SK-N-MC (cell line): ENCODE measurements around the gene SLC25A13.

Experiments used
- DNase-seq: peaks from one replicate; pipeline ENCODE4 v3.0.0-alpha.2; 2011; ENCODE audit warnings: low read depth, low spot score
- H3K27ac ChIP-seq: fragments of 200-600 bp; sonication (generic); 2 replicates; pipeline ENCODE4 v1.5.1; 2016; ENCODE audit warnings: mixed run types
- H3K36me3 ChIP-seq: fragments of 200-600 bp; sonication (generic); 2 replicates; pipeline ENCODE4 v1.6.1; 2017; ENCODE audit warnings: antibody characterized with exemption, low read length, mixed read lengths; ENCODE audit not compliant: insufficient read depth
- H3K4me3 ChIP-seq: fragments of 200-600 bp; sonication (generic); 2 replicates; pipeline ENCODE4 v1.5.1; 2016
- H3K9ac ChIP-seq: fragments of 200-600 bp; sonication (generic); 2 replicates; pipeline ENCODE4 v1.8.0; 2017; ENCODE audit warnings: mixed run types, mixed read lengths; ENCODE audit not compliant: insufficient read length
- H3K9me3 ChIP-seq: fragments of 200-600 bp; sonication (generic); 2 replicates; pipeline ENCODE4 v1.6.1; 2017; ENCODE audit warnings: low read depth, mild to moderate bottlenecking, antibody characterized with exemption, low read length, moderate library complexity, mixed read lengths
- EZH2 ChIP-seq: fragments of 200-600 bp; sonication (generic); IDR thresholded peaks from one replicate; pipeline ENCODE4 v1.6.1; 2017; ENCODE audit warnings: antibody characterized with exemption
- FOXP2 ChIP-seq: optimal IDR thresholded peaks from 2 replicates; pipeline ENCODE3; 2011; ENCODE audit warnings: mild to moderate bottlenecking, moderate library complexity; ENCODE audit not compliant: insufficient read depth; ENCODE audit errors: extremely low read length, control extremely low read depth
- POLR2AphosphoS5 ChIP-seq: IDR thresholded peaks from 2 replicates; pipeline ENCODE4 v1.6.1; 2012; ENCODE audit warnings: mild to moderate bottlenecking, low read depth, low read length, borderline replicate concordance

The SLC25A13 gene

DNA sequence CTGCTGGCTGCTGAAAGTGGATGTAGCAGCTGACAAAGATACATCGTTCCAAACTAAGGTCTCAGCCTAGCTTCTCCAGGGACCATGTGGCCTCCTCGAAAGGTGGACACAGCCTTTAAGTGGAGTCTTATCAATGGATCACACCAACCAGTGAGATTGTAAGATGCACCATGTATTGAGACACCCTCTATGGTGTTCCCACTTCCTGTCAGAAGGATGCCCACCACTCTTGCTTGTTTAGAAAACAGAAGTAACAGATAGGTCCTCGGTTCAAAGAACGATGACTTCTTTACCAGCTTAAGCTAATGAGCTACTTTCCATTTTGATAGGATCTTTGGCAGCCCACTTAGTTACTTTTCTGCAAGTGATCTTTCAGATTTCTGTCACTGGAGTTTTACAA lies 34.3 kb downstream of the SLC25A13 start:
- Histone ChIP-seq H3K9ac (no peak overlapping the region), H3K36me3 (no peaks in the 10 kb centered on the region), H3K9me3 (no peaks in the 10 kb centered on the region), H3K27ac (no peak overlapping the region), H3K4me3 (no peak overlapping the region)
- TF ChIP-seq FOXP2 (no peak), EZH2 (no peak), POLR2AphosphoS5 (no peak)
- DNase-seq = no peak

DNA sequence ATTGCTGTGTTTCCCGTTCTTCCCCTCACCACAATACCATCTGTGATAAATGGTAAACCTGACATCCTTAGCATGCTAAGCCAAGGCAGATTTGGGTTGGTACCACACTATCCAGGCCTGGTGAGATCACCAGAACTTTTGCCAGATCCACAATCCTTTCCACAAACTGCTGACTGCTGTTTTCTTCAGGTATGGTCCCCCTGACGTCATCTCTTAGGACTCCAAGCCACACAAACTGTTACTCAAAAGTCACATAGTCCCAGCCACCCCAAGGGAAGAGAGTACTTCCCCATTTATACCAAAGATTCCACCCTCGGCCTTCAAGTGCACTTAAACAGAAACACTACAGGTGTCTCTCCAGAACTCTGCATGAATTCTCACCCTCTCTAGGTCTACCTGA lies 34.8 kb downstream of the SLC25A13 start:
- no peaks in the 10 kb centered on the region for H3K36me3 ChIP-seq
- no peak overlapping the region for H3K9ac ChIP-seq
- no peak overlapping the region for H3K27ac ChIP-seq
- H3K9me3 ChIP-seq = no peaks in the 10 kb centered on the region
- no peak overlapping the region for H3K4me3 ChIP-seq
- DNase-seq = no peak
- TF ChIP-seq POLR2AphosphoS5 (no peak), FOXP2 (no peak), EZH2 (no peak)

DNA sequence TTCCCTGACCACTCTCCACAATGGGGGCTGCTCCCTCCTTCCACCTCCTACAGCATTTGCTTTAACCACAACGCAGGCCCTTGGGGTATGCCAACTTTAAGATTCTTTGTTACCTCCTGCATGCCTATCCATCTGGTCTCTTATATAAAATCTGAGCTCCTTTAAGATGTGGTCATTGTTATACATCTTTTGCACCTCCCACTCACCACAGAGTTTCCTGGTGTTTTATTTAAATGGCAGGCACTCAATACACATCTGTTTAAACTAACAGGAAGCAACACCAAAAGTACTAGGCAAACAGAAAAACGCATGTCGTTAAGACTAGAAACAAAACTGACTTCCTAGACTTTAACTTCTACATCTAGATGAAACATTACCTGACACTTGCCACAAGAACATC lies 36.3 kb downstream of the SLC25A13 start:
- Histone ChIP-seq H3K9me3 (no peaks in the 10 kb centered on the region), H3K36me3 (no peaks in the 10 kb centered on the region), H3K27ac (no peak overlapping the region), H3K9ac (no peak overlapping the region), H3K4me3 (no peak overlapping the region)
- no peak for DNase-seq
- TF ChIP-seq FOXP2 = no peak
- no peak for TF ChIP-seq POLR2AphosphoS5
- TF ChIP-seq EZH2 = no peak

DNA sequence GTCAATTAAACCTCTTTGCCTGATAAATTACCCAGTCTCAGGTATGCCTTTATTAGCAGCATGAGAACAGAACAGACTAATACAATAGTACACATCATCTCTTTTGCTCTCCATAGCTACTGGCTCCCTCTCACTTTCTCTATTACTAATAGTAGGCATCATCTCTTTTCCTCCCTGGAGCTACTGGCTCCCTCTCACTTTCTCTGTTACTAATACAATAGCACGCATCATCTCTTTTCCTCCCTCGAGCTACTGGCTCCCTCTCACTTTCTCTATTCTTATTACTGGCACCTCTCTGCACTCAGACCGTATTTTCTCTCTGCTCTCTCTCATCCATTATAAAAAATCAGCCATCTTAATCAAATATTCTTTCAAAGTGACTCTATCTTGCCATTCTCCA lies 37.1 kb downstream of the SLC25A13 start:
- no peak for DNase-seq
- TF ChIP-seq POLR2AphosphoS5 (no peak), EZH2 (no peak), FOXP2 (no peak)
- Histone ChIP-seq H3K9me3 (no peaks in the 10 kb centered on the region), H3K9ac (no peak overlapping the region), H3K4me3 (no peak overlapping the region), H3K36me3 (no peaks in the 10 kb centered on the region), H3K27ac (no peak overlapping the region)

DNA sequence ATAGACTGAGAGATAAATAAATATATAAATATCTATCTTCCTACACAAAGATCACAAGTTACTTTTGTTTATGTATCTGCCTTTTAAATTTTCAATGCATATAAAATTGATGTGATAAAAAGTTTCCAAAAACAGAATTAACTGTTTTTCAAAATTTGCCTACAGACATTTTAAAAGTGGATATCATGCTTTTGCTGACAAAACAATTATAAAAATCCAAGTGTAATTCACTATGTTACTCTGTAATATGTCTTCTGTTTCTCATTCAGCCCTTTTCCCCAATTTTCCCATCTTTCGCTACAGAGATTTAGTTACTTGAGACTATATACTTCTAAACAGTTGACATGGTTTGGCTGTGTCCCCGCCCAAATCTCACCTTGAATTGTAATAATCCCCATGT lies 37.7 kb downstream of the SLC25A13 start:
- H3K27ac ChIP-seq = no peak overlapping the region
- DNase-seq = no peak
- TF ChIP-seq FOXP2 = no peak
- no peak for TF ChIP-seq POLR2AphosphoS5
- no peak for TF ChIP-seq EZH2
- no peaks in the 10 kb centered on the region for H3K9me3 ChIP-seq
- no peak overlapping the region for H3K4me3 ChIP-seq
- H3K9ac ChIP-seq = no peak overlapping the region
- no peaks in the 10 kb centered on the region for H3K36me3 ChIP-seq

DNA sequence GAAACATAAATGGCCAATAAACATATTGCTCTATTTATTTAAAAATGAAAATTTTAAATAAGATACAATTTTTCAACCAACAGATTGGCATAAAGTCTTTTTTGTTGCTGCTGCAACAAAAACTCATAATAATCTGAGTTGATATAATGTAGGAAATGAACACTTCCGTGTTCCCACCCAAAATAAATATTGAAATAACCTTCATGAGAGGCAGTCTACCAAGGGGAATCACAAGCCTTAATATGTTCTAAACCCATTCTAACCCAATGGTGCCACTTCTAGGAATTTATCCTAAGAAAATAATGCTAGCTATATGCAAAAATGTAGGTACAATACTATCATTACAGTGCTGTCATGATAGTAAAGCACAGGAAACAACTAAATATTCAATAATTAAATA lies 39.1 kb downstream of the SLC25A13 start:
- Histone ChIP-seq H3K36me3 (no peaks in the 10 kb centered on the region), H3K4me3 (no peak overlapping the region), H3K27ac (no peak overlapping the region), H3K9ac (no peak overlapping the region), H3K9me3 (no peaks in the 10 kb centered on the region)
- no peak for TF ChIP-seq FOXP2
- TF ChIP-seq POLR2AphosphoS5 = no peak
- no peak for TF ChIP-seq EZH2
- DNase-seq = no peak

DNA sequence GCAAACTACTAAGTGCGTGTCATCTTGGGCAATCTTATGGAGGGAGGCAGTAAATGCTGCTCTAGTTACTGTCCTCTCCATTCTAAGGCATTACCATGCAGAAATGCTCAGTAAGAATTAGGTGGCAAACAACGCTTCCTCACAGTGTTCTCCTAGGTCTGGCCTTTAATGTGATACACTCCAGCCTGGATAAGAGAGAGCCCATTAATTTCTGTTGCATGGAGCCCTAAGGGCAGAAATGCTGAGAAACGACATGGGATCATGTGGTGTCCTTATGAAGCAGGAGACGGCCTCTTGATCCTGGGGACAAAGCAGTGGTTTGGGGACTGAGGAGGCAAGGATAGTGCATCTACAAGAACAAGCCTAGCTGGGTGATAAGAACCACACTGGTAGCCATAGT lies 44.0 kb downstream of the SLC25A13 start:
- DNase-seq = no peak
- no peak overlapping the region for H3K27ac ChIP-seq
- no peak overlapping the region for H3K9ac ChIP-seq
- TF ChIP-seq FOXP2 = no peak
- no peak for TF ChIP-seq EZH2
- no peak for TF ChIP-seq POLR2AphosphoS5
- no peak overlapping the region for H3K4me3 ChIP-seq
- no peaks in the 10 kb centered on the region for H3K9me3 ChIP-seq
- H3K36me3 ChIP-seq = no peaks in the 10 kb centered on the region

DNA sequence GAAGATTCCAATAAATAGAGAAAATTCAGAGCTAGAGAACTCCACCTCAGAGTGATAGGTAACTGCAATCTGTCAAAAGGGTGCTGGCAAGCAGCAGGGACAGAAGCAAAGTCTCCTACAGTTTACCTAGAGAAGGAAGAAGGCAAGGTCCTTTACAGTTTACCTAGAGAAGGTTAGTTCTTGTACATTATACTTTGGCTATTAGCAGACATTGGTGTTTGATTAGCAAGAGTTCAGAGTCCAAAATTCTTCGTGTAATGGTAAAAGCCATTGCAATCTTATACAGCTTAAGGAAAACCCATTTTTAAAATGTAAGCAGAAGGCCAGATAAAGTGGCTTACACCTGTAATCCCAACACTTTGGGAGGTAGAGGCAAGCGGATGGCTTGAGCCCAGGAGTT lies 45.9 kb downstream of the SLC25A13 start:
- TF ChIP-seq POLR2AphosphoS5 (no peak), FOXP2 (no peak), EZH2 (no peak)
- Histone ChIP-seq H3K4me3 (no peak overlapping the region), H3K27ac (no peak overlapping the region), H3K9ac (no peak overlapping the region), H3K36me3 (no peaks in the 10 kb centered on the region), H3K9me3 (no peaks in the 10 kb centered on the region)
- DNase-seq = no peak

DNA sequence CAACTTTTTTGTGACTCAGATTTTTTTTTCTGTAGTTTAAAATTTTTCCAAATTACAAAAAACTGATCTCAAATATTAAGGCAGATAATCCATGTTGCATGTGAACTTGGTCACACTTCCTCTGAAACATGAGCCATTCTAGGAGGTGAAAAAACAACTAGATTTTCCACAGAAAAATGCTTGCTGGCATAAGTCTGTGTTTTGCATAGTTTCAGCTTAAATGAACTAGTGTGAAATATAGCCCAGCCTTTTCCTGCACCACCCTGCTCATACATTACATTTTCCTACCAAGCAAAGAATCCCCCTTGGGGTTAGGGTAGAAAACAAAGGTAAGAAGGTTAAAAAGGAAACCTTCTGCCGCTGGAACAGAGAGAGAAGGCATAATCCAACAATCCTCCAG lies 48.2 kb downstream of the SLC25A13 start:
- Histone ChIP-seq H3K9me3 (no peaks in the 10 kb centered on the region), H3K9ac (no peak overlapping the region), H3K36me3 (no peaks in the 10 kb centered on the region), H3K27ac (no peak overlapping the region), H3K4me3 (no peak overlapping the region)
- no peak for DNase-seq
- TF ChIP-seq POLR2AphosphoS5 (no peak), FOXP2 (no peak), EZH2 (no peak)
